Panc1 (cell line): Measurements from ENCODE around the gene ATF2. TPM values are rescaled to one million over a fixed set of nuclear protein-coding genes. Genes with fewer than 3 reads are reported as not detected.

Experiments
- ATAC-seq: fragments of 200-7000 bp; cut with Tn5 transposase; 2 replicates; pipeline ENCODE4 v1.9.1; 2020; ENCODE audit warnings: mild to moderate bottlenecking, moderate library complexity
- BruUV-seq: library from RNA; stranded (reverse); fragments of 400-500 nt; replicated peaks from 2 replicates; lab custom pipeline; 2021; lab: Mats Ljungman, UMichigan
- CTCF ChIA-PET: fragments of 300-600 bp; sonication (Branson Sonifier 250); formaldehyde crosslinking; loops from one replicate; lab custom pipeline; 2022; ENCODE audit warnings: antibody characterized with exemption; lab: Charles Lee
- POLR2A ChIA-PET: fragments of 300-600 bp; sonication (Branson Sonifier 250); formaldehyde crosslinking; loops from one replicate; lab custom pipeline; 2022; ENCODE audit warnings: antibody characterized with exemption; lab: Charles Lee
- DNase-seq: peaks from one replicate; pipeline ENCODE4 v3.0.0-alpha.2; 2010; ENCODE audit warnings: low read depth, low spot score
- H3K27ac ChIP-seq: 2 replicates; pipeline ENCODE4 v1.5.1; 2011; ENCODE audit warnings: mild to moderate bottlenecking, low read length, inconsistent platforms
- H3K27me3 ChIP-seq: fragments of 200-500 bp; sonication (Bioruptor generic); 2 replicates; pipeline ENCODE4 v1.6.0; 2014; ENCODE audit warnings: low read length, inconsistent platforms; ENCODE audit not compliant: control insufficient read depth, insufficient read depth
- H3K36me3 ChIP-seq: fragments of 200-500 bp; sonication (Bioruptor generic); 2 replicates; pipeline ENCODE4 v1.5.1; 2014; ENCODE audit warnings: inconsistent platforms, mild to moderate bottlenecking, low read length, moderate library complexity; ENCODE audit not compliant: control insufficient read depth, insufficient read depth
- H3K4me1 ChIP-seq: 2 replicates; pipeline ENCODE4 v1.5.1; 2011; ENCODE audit warnings: inconsistent platforms, mild to moderate bottlenecking, low read length, moderate library complexity; ENCODE audit not compliant: control insufficient read depth, insufficient read depth
- H3K4me3 ChIP-seq, 2 experiments: 2 replicates each; pipeline ENCODE4 v1.5.1; 2011 to 2012; ENCODE audit warnings: low read depth in 2 of 2, low read length in 2 of 2, mild to moderate bottlenecking in 2 of 2, inconsistent platforms in 1 of 2, moderate library complexity in 1 of 2
- H3K9me3 ChIP-seq: fragments of 200-500 bp; sonication (Bioruptor generic); 2 replicates; pipeline ENCODE4 v1.5.1; 2014; ENCODE audit warnings: low read depth, mild to moderate bottlenecking, inconsistent platforms, low read length, moderate library complexity; ENCODE audit not compliant: control insufficient read depth, insufficient read depth
- CTCF ChIP-seq: fragments of 450-650 bp; IDR thresholded peaks from 2 replicates; pipeline ENCODE4 v1.5.1; 2017; ENCODE audit warnings: mild to moderate bottlenecking
- POLR2AphosphoS5 ChIP-seq: IDR thresholded peaks from 2 replicates; pipeline ENCODE4 v1.6.1; 2012; ENCODE audit warnings: mild to moderate bottlenecking, low read depth, low read length, moderate library complexity
- REST ChIP-seq, 2 experiments: IDR thresholded peaks; 2 replicates each; pipeline ENCODE4 v1.6.1; 2011 to 2012; ENCODE audit warnings: low read depth in 2 of 2, control low read depth in 1 of 2, low read length in 1 of 2, mild to moderate bottlenecking in 1 of 2, moderate library complexity in 1 of 2; ENCODE audit not compliant: insufficient read depth in 1 of 2
- SIN3A ChIP-seq: IDR thresholded peaks from 2 replicates; pipeline ENCODE4 v1.6.1; 2012; ENCODE audit warnings: low read depth, mild to moderate bottlenecking, low read length, moderate library complexity, borderline replicate concordance; ENCODE audit not compliant: insufficient read depth
- TCF7L2 ChIP-seq: IDR thresholded peaks from 2 replicates; pipeline ENCODE4 v1.6.1; 2011; ENCODE audit warnings: mild to moderate bottlenecking, low read depth, low read length, inconsistent platforms
- in situ Hi-C: cut with HindIII; loops from 2 replicates; pipeline ENCODE4 v1.10.0; 2016; ENCODE audit warnings: low sequenced_read_pairs, low pct_unique_long_range_greater_than_20kb
- intact Hi-C: fragments of 100-400 bp; cut with micrococcal nuclease; formaldehyde crosslinking; loops from one replicate; pipeline ENCODE4 v1.10.0; 2022; ENCODE audit not compliant: unreplicated experiment
- total RNA-seq: library from RNA; stranded (reverse); gene quantifications from one replicate; pipeline ENCODE4 v1.2.1, GENCODE V29; 2021; ENCODE audit not compliant: unreplicated experiment

ATF2 gene
- total RNA-seq, 1 experiment from 2014 or later, result 61.8 TPM

DNA sequence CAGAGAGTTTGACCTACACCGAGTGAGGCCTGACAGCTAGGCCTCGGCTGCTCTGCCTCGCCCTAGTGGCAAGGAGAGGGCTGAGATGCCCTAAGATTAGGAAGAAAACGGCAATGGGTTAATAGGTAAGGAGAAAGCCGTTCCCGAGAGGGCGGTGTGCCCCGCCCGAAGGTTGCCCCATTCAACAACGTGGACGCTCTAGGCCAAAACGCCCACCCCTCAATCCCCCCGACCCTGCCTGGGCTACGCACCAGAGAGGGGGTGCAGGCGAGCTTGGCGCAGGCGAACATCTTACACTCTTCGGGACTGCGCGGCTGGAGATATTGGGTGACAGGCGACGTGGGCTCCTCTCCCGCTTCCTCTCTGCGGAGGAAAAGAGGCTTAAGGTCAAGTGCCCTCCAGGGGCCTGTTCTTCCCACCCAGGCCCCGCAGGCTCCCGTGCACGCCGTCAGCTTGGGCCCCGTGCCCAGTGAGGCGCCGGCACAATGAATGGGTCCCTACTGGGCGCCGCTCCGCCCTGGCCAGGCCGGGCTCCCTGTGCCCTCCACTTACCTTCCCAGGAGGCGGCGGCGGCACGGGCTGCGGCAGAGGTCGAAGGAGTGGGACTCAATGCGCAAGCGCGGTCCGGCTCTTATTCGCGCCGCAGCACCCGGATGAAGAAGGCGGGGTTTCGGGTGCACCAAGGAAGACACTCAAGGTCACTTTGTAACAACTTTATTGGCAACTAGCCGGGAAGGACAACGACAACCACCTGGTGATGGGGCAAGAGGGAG, 13.3 kb upstream of the ATF2 start, which contains the start of gene ATP5MC3:
ATP5MC3 (minus strand) TSS at position 607 of the 773 bp plus-strand sequence; CDS start at position 290, 317 bp downstream.
- H3K4me3 ChIP-seq, result peak within 1 kb of the TSS; percentile 75 to 91
- H3K9me3 ChIP-seq, result peaks cover 5% of the 10 kb centered on the region; the same call in 1 of the 2 replicates
- CTCF ChIA-PET, result no interaction called here
- H3K36me3 ChIP-seq, result peaks cover 41% of the 10 kb centered on the region
- POLR2A ChIA-PET, result no interaction called here
- in situ Hi-C loops, result no loop called here
- DNase-seq, result no peak
- no peaks in the 10 kb centered on the region for H3K27me3 ChIP-seq
- intact Hi-C loops, result no loop called here
- H3K27ac ChIP-seq, result peak within 1 kb of the TSS; percentile 83
- TF ChIP-seq REST (IDR thresholded peaks at IDR 0.05; ENCODE audit: insufficient read depth in 1 of 2, low read depth in 2 of 2, low read length in 1 of 2), result 0 out of 4 replicates have a peak, but pooled peaks of 1 of the 2 experiments have one; percentile 10
- 0 out of 2 replicates have a peak, but pooled peaks have one; percentile 73 for TF ChIP-seq SIN3A
- TF ChIP-seq TCF7L2, result no peak
- peak; percentile 95 for TF ChIP-seq POLR2AphosphoS5
- TF ChIP-seq CTCF, result 0 out of 2 replicates have a peak, but pooled peaks have one; percentile 8
- H3K4me1 ChIP-seq, result peaks cover 9% of the 10 kb centered on the region; the same call in 1 of the 2 replicates
- no TSS peak for BruUV-seq
- ATAC-seq, result peak; percentile 96

DNA sequence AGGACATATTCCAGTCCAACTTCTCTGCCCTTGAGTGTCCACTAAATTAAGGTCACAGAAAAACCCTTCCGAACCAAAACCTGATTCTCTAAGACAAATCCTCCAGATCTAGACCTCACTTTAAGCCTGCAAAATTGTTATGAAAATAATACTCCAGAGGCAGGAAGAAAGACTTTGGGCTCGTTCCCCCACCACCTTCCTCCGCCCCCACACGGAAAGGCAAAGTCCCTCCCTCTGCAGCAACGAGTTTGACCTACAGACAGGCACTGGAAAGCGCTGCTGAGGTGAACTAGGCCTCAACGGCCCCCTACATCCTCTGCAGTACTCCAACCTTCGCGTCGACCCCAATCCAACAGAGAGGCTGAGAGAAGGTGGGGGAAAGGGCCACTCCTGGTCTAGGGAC, 12.7 kb upstream of the ATF2 start:
- ATAC-seq (peak; percentile 80), DNase-seq (no peak)
- ChIA-PET POLR2A (no interaction called here), CTCF (no interaction called here)
- Histone ChIP-seq H3K4me1 (peaks cover 10% of the 10 kb centered on the region; the same call in 1 of the 2 replicates), H3K27me3 (no peaks in the 10 kb centered on the region), H3K9me3 (peaks cover 5% of the 10 kb centered on the region; the same call in 1 of the 2 replicates), H3K4me3 (peak overlapping the region; percentile 75 to 91), H3K27ac (peak overlapping the region; percentile 83), H3K36me3 (peaks cover 41% of the 10 kb centered on the region)
- intact Hi-C loops, result no loop called here
- TF ChIP-seq CTCF (no peak), SIN3A (no peak), TCF7L2 (no peak), REST (IDR thresholded peaks at IDR 0.05; ENCODE audit: insufficient read depth in 1 of 2, low read depth in 2 of 2, low read length in 1 of 2) (no peak), POLR2AphosphoS5 (no peak)
- BruUV-seq, result no TSS peak
- in situ Hi-C loops, result no loop called here
